A549 treated with Mapracorat at 1 μM for 4 hours (cell line): ENCODE measurements around the gene PLIN5. TPM values are rescaled to one million over a fixed set of nuclear protein-coding genes. Genes with fewer than 3 reads are reported as not detected.

Source experiments
- total RNA-seq: library from RNA; stranded (reverse); fragments of 200-300 nt; extraction: Qiagen RNA extraction; gene quantifications from 5 replicates; pipeline ENCODE4 v1.2.3, GENCODE V29; 2022

The PLIN5 gene
- 0.17 to 0.32 TPM (median 0.27 TPM) in 4 of 5 replicates, not detected in the other for total RNA-seq

GRCh38 chr19:4534836-4535658 lies at the start of gene PLIN5:
Gene PLIN5, minus strand, starts transcription at chr19:4535224. Its CDS starts 1,150 bp downstream, at chr19:4534074.

DNA sequence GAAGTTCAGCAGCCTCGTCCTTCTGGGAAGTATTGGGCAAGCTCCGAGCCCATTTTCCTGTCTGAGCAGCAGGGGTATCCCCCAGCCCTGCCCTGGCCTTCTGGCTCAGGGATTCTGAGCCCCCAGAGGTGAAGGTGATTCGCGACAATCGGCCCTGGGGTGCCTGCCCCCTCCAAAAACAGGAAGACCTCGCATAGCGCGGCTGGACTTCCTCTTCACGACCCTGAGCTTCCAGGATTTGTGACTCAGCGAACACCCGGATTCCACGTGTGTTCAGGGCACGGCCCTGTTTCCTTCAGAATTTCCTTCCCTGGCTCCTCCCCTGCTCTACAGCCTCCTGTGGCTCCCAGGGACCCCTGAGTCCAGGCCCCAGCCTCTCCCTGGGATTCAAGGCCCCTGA lies 24.5 kb upstream of the PLIN5 start, which contains the start of gene SEMA6B:
SEMA6B (minus strand) TSS at position 116 of the 400 bp plus-strand sequence. CDS start 1,227 bp downstream, outside the sequence.

DNA sequence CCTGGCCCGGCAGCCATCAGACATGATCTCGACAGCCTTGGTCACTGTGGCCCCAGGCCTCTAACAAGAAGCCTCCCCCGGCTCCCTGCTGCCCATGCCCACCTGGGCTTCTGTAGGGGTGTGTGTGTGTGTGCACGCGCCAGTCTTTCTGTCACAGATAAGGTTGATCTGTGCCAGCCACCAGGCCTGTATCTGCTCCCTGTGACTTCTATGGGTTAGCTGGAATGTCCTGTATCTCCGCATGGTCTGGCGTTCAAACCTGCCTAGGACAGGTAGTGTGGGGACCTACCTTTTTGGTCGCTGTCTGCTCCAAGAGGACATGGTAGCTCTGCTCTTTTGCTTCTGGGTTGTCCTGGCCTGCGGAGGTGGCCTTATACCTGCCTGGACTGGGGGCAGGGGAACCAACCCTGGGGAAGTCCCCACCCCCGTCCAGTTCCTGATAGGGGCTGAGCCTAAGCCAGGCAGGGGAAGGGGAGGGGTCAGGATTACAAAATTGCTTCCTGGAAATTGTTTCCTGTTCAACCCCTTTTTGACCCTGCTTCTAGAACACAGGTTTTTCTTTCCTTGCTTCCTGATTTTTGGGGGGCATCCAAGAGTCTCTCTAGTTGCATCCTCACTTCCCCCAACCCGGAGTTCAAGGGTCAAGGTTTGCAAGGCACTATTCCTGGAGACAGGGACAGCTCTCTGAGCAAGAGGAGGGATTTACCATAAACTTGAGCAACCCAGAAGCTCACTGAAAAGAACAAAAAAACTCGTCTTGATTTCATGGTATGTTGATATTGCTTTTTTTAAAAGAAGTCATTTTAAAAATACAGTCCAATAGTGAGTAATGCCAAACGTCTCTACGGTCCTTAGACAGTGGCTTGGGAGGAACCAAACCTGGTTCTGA lies 4.9 kb upstream of the PLIN5 start, which contains the start of gene LRG1:
LRG1 (minus strand) TSS at position 344 of the 889 bp plus-strand sequence; CDS start at position 321, 23 bp downstream.

DNA sequence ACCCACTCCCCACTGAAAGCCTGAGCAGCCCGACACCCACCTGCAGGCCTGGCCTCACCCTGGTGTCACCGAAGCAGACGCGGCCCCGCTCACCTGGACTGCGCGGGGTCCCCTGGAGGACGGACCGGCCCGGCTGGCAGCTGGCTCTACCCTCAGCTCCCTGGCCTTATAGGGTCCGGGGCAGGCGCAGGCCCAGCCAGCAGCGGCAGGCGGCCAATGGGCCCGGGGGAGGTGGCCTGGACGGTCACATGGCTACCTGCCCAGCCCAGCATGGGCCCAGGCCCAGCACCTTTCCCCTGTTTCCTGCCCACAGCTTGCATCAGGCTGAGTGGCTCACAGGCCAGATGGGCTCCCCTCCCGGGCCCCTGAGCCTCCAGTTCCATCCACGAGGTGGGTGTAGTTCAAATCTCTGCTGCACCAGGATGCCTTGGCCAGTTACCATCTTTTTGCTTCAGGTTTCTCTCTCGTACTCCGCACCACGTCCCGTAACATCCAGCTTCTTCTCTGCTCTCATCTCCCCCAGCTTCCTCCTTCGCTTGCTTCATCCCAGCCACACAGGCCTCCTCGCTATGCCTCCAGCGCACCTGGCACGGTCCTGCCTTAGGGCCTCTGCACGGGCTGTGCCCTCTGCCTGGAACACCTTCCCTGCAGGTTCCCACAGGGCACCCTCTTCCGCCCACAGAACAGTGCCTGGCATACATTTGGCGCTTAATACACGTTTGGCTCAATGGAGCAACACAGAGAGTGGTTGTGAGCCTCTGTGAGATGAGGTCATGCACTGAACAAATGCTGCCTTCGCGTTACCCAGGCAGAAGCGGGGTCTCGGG lies 16.5 kb downstream of the PLIN5 start, which contains the start of gene PLIN4:
PLIN4 (minus strand) TSS at position 142 of the 827 bp plus-strand sequence. CDS start 214 bp downstream, outside the sequence.

Other genes with a start within 250 kb of the PLIN5 start
- not detected in 5 replicates for gene TMIGD2, start 232.8 kb downstream of the PLIN5 start, total RNA-seq
- gene FSD1, start 230.6 kb downstream of the PLIN5 start, total RNA-seq, result 7.4 to 9.3 TPM (median 8.8 TPM) in 5 replicates
- not detected in 5 replicates for gene STAP2, start 196.4 kb downstream of the PLIN5 start, total RNA-seq
- gene MPND, start 191.7 kb downstream of the PLIN5 start, total RNA-seq, result 7.6 to 12.4 TPM (median 11.8 TPM) in 5 replicates
- 45.2 to 60.6 TPM (median 58.7 TPM) in 5 replicates for gene SH3GL1, start 134.7 kb downstream of the PLIN5 start, total RNA-seq
- gene CHAF1A, start 132.6 kb downstream of the PLIN5 start, total RNA-seq, result 19.2 to 22.9 TPM (median 22.3 TPM) in 5 replicates
- gene UBXN6, start 77.4 kb downstream of the PLIN5 start, total RNA-seq, result 38.6 to 63.9 TPM (median 61.4 TPM) in 5 replicates
- 24.3 to 30.0 TPM (median 28.8 TPM) in 5 replicates for gene HDGFL2, start 62.9 kb downstream of the PLIN5 start, total RNA-seq
- gene PLIN4, start 16.7 kb downstream of the PLIN5 start, total RNA-seq, result 0.08 to 0.22 TPM (median 0.13 TPM) in 5 replicates
- 0.05 to 0.23 TPM (median 0.12 TPM) in 4 of 5 replicates, not detected in the other for gene LRG1, start 4.8 kb upstream of the PLIN5 start, total RNA-seq
- 4.5 to 6.8 TPM (median 5.9 TPM) in 5 replicates for gene SEMA6B, start 24.5 kb upstream of the PLIN5 start, total RNA-seq
- 2.9 to 4.4 TPM (median 3.7 TPM) in 5 replicates for gene TNFAIP8L1, start 104.3 kb upstream of the PLIN5 start, total RNA-seq
- gene MYDGF, start 135.1 kb upstream of the PLIN5 start, total RNA-seq, result 116 to 139 TPM (median 137 TPM) in 5 replicates
- 50.8 to 62.0 TPM (median 59.5 TPM) in 5 replicates for gene DPP9, start 188.6 kb upstream of the PLIN5 start, total RNA-seq